Activated CD8-positive, alpha-beta T cell treated with anti-CD3 and anti-CD28 coated beads, Interleukin-2, amount 10 ng/mL, durations not matched to agents 7 days and 5 days (primary cell): ENCODE data around the gene SHB. TPM values are rescaled to one million over a fixed set of nuclear protein-coding genes. Genes with fewer than 3 reads are reported as not detected.

Source experiments
- ATAC-seq: fragments of 150-1000 bp; cut with Tn5 transposase; one replicate; pipeline ENCODE4 v1.10.0; 2021; ENCODE audit warnings: moderate library complexity
- CTCF ChIA-PET: fragments of 350-600 bp; sonication (Branson Sonifier 250); formaldehyde crosslinking; loops from one replicate; lab custom pipeline; 2021; ENCODE audit warnings: antibody characterized with exemption; lab: Charles Lee
- POLR2A ChIA-PET: fragments of 350-600 bp; sonication (Branson Sonifier 250); formaldehyde crosslinking; loops from one replicate; lab custom pipeline; 2021; ENCODE audit warnings: antibody characterized with exemption; lab: Charles Lee
- DNase-seq: peaks from one replicate; pipeline ENCODE4 v3.0.0-alpha.2; 2020
- H3K27ac Mint-ChIP-seq: one replicate; pipeline ENCODE4 v1.8.0; 2021; ENCODE audit warnings: mild to moderate bottlenecking, mixed read lengths
- H3K27me3 Mint-ChIP-seq: one replicate; pipeline ENCODE4 v1.8.0; 2021; ENCODE audit warnings: low read depth, mixed read lengths
- H3K36me3 Mint-ChIP-seq: one replicate; pipeline ENCODE4 v1.8.0; 2021; ENCODE audit warnings: low read depth, mixed read lengths
- H3K4me1 Mint-ChIP-seq: one replicate; pipeline ENCODE4 v1.8.0; 2021; ENCODE audit warnings: low read depth, mixed read lengths
- H3K4me3 Mint-ChIP-seq: one replicate; pipeline ENCODE4 v1.8.0; 2021; ENCODE audit warnings: mild to moderate bottlenecking, mixed read lengths
- H3K9me3 Mint-ChIP-seq: one replicate; pipeline ENCODE4 v1.8.0; 2022; ENCODE audit warnings: mixed read lengths; ENCODE audit not compliant: insufficient read depth
- total RNA-seq, 2 experiments: library from RNA; stranded (reverse); gene quantifications; one replicate each; pipeline ENCODE4 v1.2.3, GENCODE V29; 2021

The SHB gene
- total RNA-seq, 2 experiments from 2014 or later: 0.57 to 0.58 TPM

DNA sequence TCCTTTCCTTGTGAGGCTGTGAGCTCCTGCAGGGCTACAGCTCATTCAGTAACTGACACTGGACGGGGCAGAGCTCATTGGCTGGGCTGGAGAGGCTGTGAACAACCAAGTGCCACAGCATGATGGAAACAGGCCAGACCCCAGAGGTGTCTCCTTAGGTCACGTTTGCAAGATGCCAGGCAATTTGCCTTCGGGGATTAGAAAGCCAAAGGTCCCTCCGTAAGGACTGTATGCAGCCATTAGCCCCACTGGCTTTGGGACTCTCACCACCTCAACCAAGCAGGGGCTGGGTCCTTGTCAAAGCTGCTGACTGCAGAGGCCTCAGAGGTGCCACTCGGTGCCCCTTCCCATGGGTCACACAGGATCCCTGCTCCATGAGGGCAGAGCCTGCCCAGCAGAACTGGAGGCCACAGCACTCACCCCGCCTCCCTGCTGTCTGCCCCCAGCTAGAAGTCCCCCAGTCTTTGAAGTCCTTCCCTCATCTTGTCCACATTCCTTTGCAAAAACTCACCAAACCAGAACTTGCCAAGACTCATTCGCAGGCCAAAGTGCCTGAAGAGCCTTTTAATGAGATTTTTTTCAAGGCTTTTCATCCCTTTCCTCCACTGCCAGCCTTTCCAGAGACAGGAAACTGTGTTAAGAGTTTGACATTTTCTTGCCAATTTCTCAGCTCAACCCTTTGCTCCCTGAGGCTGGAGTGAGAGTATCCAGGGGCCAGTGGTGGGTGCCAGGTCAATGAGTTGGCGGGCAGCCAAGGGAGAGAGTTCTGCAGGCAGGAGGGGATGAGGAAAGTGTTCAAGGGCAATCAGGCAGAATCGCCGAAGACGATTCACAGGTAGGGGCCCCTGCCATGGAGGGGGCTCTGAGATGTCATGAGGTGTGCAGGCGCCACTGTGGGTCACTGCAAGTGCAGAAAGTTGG is 125.4 kb downstream of the SHB start:
- no peak overlapping the region for H3K27ac Mint-ChIP-seq
- no peaks in the 10 kb centered on the region for H3K4me1 Mint-ChIP-seq
- no peaks in the 10 kb centered on the region for H3K9me3 Mint-ChIP-seq
- H3K4me3 Mint-ChIP-seq: no peak overlapping the region
- DNase-seq (no peak), ATAC-seq (no peak)
- no peaks in the 10 kb centered on the region for H3K27me3 Mint-ChIP-seq
- H3K36me3 Mint-ChIP-seq: no peaks in the 10 kb centered on the region
- ChIA-PET CTCF (no interaction called here), POLR2A (no interaction called here)

DNA sequence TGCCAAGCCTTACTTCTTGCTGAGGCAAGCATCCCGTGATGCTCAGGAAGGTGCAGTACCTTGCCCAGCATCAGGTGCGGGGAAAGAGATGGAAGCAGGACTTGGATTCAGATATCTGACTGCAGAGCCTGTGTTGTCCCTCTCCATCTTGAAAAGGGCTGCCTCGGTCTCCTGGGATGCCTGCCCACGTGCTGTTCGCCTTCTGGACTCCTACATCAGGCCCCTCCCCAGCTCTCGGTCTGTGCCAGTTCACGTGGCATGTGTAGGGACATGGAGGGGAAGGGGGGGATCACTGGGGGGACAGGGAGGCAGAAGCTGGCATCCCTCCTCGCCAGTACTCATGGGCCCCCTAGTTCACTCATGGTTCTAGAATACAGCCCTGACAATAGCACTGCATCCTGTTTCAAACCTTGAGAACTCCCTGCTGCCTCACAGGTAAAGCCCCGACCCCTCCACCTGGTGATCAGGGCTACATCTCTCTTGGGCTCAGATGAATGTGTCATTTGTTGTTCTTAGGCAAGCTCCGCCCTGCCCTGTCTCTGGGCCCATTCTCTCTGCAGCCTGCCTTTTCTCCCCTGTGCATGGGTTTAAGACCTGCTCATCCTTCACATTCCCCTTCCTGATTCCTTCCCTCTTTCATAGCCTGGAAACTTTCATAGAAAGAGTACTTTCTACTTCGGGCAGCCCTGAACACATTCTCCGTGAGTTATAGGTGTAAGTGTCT is 126.2 kb downstream of the SHB start:
- no peaks in the 10 kb centered on the region for H3K9me3 Mint-ChIP-seq
- DNase-seq (no peak), ATAC-seq (no peak)
- H3K27ac Mint-ChIP-seq: no peak overlapping the region
- no peaks in the 10 kb centered on the region for H3K36me3 Mint-ChIP-seq
- ChIA-PET CTCF (no interaction called here), POLR2A (no interaction called here)
- no peaks in the 10 kb centered on the region for H3K27me3 Mint-ChIP-seq
- H3K4me3 Mint-ChIP-seq: no peak overlapping the region
- H3K4me1 Mint-ChIP-seq: no peaks in the 10 kb centered on the region

DNA sequence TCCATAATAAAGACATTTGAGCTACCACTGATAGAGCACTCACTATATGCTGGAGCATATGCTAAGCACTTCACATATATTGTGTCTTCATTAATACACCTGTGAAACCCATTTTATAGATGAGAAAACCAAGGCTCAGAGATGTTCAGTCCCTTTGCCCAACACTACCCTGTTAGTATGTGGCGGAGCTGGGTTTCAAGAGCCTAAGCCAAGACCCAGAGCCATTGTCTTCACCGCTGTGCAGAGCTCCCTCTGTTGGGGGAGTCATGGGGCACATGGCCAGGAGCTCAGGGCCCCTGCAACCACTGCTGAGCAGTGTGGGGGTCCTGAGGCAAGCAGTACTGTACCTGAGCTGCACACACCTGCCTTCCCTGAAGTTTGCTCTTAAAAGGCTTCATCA is 127.8 kb downstream of the SHB start:
- CTCF ChIA-PET: interaction anchor here (1.6 kb wide), 1 partner anchor 54 kb away, joined by 3 read pairs; no protein-coding TSS in a partner anchor
- POLR2A ChIA-PET: no interaction called here
- H3K27ac Mint-ChIP-seq: no peak overlapping the region
- no peaks in the 10 kb centered on the region for H3K27me3 Mint-ChIP-seq
- ATAC-seq: no peak
- H3K4me1 Mint-ChIP-seq: no peaks in the 10 kb centered on the region
- H3K9me3 Mint-ChIP-seq: no peaks in the 10 kb centered on the region
- H3K4me3 Mint-ChIP-seq: no peak overlapping the region
- H3K36me3 Mint-ChIP-seq: no peaks in the 10 kb centered on the region
- no peak for DNase-seq

DNA sequence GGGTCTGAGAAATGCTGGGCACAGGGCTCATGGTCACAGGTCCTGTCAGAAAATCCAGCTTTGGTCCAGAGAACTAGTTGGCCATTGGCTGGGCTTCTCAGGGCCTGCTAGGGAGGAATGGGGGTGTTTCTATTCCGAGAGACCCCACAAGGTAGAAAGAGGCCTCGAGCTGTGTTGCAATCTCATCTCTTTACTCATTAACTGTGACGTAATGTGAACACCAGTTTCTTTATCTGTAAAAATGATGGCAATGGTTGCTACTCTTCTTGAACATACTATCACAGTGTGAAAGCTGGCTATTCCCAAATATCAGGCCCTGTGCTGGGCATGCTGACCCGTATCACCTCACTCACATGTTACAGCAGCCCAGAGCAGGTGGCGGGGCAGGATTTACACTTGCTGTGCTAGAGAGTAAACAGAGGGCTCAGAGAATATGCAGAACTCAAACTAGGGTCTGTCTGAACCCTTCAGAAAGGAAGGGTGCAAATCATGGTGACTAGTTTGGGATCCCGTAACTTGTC is 129.4 kb downstream of the SHB start:
- H3K27ac Mint-ChIP-seq: no peak overlapping the region
- no peaks in the 10 kb centered on the region for H3K36me3 Mint-ChIP-seq
- ATAC-seq (no peak), DNase-seq (no peak)
- POLR2A ChIA-PET: no interaction called here
- no peaks in the 10 kb centered on the region for H3K9me3 Mint-ChIP-seq
- no peaks in the 10 kb centered on the region for H3K27me3 Mint-ChIP-seq
- CTCF ChIA-PET: no interaction called here
- H3K4me3 Mint-ChIP-seq: no peak overlapping the region
- H3K4me1 Mint-ChIP-seq: no peaks in the 10 kb centered on the region

DNA sequence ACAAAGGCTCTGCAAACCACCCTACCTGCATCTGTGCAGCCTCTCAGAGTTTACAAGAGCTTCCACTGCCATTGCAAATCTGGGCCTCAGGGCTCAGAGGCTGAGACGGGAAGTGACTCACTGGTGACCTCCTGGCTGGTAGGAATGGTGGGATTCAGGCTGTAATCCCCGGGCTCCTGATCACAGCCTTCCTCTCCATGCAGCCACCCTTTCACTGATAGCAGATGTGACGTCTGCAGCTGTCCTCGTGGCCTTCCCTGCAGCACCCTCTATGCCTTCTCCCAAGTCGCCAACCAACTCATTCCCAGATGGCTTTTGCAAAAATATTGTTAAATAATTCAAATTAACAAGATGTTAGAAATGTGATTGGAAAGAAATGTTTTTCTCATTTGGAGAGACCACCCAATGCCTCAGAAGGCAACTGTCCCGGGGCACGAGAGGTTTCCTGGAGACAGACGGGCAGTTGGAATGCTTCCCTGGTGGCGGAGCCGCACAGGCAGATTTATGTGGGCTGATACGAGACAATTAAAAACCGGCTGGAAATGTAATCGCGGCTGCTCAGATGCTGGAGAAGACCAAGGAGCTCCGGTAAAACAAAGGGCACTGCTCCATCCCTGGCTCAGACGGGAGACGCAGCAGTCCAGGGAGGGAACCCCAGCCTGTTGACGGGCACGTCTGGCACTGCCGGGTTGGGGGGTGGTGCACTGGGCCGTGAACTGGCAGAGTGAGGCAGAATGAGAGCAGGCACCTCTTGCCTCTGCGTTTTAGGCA is 130.7 kb downstream of the SHB start:
- ChIA-PET POLR2A (no interaction called here), CTCF (no interaction called here)
- H3K27ac Mint-ChIP-seq: no peak overlapping the region
- no peak overlapping the region for H3K4me3 Mint-ChIP-seq
- ATAC-seq (no peak), DNase-seq (no peak)
- H3K36me3 Mint-ChIP-seq: no peaks in the 10 kb centered on the region
- no peaks in the 10 kb centered on the region for H3K27me3 Mint-ChIP-seq
- H3K4me1 Mint-ChIP-seq: no peaks in the 10 kb centered on the region
- no peaks in the 10 kb centered on the region for H3K9me3 Mint-ChIP-seq

DNA sequence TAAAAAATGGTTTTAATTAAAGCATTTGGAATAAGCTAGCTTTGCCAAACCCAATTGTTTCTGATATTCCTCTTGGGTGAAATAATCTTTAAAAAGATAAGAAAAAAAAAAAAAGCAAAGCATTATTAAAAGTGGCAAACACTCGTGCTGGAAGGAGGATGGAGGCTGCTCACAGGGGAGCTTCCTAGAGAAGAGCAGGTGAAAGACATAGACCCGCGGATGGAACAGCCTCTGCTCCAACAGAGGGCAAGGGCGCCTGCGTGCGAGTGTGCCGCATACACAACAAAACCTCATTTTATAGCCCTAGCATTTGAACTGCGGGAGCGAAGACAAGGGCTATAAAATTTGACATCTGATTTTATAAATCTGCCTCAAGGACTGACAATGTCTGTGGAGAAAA is 131.7 kb downstream of the SHB start:
- CTCF ChIA-PET: no interaction called here
- no peak overlapping the region for H3K4me3 Mint-ChIP-seq

DNA sequence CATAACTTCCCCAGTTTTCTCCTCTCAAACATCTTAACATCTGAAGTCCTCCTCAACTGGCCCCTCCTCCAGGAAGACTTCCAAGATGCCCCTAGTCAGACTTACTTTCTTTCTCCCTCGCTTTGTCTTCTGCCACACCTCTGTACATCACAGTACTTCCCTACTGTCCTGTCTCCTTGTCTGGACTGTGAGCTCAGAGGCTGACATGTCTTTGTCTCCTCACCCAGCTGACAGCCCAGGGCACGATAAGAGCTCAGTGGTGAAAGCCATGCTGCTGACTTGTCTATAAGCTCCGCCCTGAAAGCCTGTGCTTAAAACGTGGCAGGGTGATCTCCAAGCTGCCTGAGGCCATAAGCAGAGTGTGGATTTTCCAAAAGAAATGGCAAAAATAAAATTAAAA is 132.1 kb downstream of the SHB start:
- ChIA-PET CTCF (no interaction called here), POLR2A (interaction anchor here (0.6 kb wide), 1 partner anchor 457 kb away, joined by 3 read pairs; no protein-coding TSS in a partner anchor)
- H3K4me3 Mint-ChIP-seq: no peak overlapping the region
- DNase-seq: no peak
- H3K27ac Mint-ChIP-seq: no peak overlapping the region
- H3K4me1 Mint-ChIP-seq: no peaks in the 10 kb centered on the region
- ATAC-seq: no peak
- H3K9me3 Mint-ChIP-seq: no peaks in the 10 kb centered on the region
- no peaks in the 10 kb centered on the region for H3K36me3 Mint-ChIP-seq
- H3K27me3 Mint-ChIP-seq: peaks cover 3% of the 10 kb centered on the region

More for the DNA sequence above, 131.7 kb downstream of the SHB start:
- no peak for ATAC-seq
- POLR2A ChIA-PET: no interaction called here
- Mint-ChIP-seq H3K4me1 (no peaks in the 10 kb centered on the region), H3K27me3 (peaks cover under 1% of the 10 kb centered on the region), H3K9me3 (no peaks in the 10 kb centered on the region), H3K36me3 (no peaks in the 10 kb centered on the region), H3K27ac (no peak overlapping the region)
- no peak for DNase-seq

DNA sequence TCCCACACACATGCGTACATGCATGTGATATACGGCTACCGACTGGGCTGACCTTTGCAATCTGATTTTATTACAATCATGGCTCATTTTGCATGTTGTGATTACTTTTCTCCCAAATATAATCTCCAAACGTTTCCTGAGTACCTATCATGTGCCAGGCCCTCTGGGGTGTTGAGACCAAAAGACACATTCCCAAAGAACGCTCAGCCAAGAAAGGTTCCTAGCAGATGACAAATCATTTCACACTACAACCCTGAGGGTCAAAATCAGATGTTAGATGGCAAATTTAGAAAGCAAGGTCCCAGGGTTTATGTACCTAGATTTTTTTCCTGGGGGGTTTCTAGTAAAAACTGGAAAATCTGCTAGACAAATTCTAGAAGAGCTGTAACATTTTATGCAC is 132.7 kb downstream of the SHB start:
- Mint-ChIP-seq H3K4me3 (no peak overlapping the region), H3K27me3 (peaks cover 3% of the 10 kb centered on the region), H3K36me3 (no peaks in the 10 kb centered on the region), H3K9me3 (no peaks in the 10 kb centered on the region), H3K27ac (no peak overlapping the region), H3K4me1 (no peaks in the 10 kb centered on the region)
- POLR2A ChIA-PET: interaction anchor here (0.6 kb wide), 1 partner anchor 458 kb away, joined by 3 read pairs; no protein-coding TSS in a partner anchor
- CTCF ChIA-PET: no interaction called here
- no peak for ATAC-seq
- DNase-seq: no peak

DNA sequence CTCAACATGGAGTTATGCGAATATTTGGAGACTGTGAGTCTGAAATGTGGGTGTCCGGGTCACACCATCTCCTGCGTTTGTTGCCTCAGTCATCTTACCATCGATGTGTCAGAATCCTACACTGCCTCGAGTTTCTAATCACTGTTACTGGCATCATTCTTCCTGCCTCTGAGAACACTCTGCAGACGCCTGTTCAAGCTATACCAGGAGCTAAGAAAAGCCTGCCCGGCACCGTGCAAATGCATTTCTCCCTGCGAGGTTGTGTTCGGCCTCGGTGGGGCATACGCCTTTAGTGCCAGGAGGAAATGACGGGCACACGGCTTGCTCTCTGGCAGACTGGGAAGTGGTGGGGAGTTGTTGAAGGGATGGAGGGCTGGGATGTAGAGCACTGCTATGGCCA is 133.9 kb downstream of the SHB start:
- CTCF ChIA-PET: interaction anchor here (1.9 kb wide), 1 partner anchor 21 kb away, joined by 5 read pairs; no protein-coding TSS in a partner anchor
- no peak overlapping the region for H3K4me3 Mint-ChIP-seq
- peaks cover 3% of the 10 kb centered on the region for H3K27me3 Mint-ChIP-seq
- POLR2A ChIA-PET: no interaction called here
- H3K4me1 Mint-ChIP-seq: no peaks in the 10 kb centered on the region
- DNase-seq: no peak
- H3K36me3 Mint-ChIP-seq: no peaks in the 10 kb centered on the region
- no peak overlapping the region for H3K27ac Mint-ChIP-seq
- no peak for ATAC-seq
- no peaks in the 10 kb centered on the region for H3K9me3 Mint-ChIP-seq

DNA sequence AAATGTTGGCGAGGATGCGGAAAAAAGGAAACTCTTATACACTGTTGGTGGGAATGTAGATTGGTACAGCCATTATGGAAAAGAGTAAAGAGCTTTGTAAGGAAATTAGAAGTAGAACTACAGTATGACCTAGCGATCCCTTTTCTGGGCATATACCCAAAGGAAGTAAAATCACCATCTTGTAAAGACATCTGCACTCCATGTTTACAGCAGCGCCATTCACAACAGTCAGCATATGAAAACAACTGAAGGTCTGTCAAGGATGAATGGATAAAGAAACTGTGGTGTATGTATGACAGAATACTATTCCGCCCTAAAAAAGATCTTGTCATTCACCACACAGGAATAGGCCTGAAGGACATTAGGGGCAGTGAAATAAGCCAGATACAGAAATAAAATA is 137.4 kb downstream of the SHB start:
- Mint-ChIP-seq H3K36me3 (no peaks in the 10 kb centered on the region), H3K9me3 (no peaks in the 10 kb centered on the region), H3K27ac (no peak overlapping the region), H3K27me3 (peaks cover 3% of the 10 kb centered on the region), H3K4me1 (no peaks in the 10 kb centered on the region), H3K4me3 (no peak overlapping the region)
- DNase-seq (no peak), ATAC-seq (no peak)
- ChIA-PET POLR2A (no interaction called here), CTCF (no interaction called here)

DNA sequence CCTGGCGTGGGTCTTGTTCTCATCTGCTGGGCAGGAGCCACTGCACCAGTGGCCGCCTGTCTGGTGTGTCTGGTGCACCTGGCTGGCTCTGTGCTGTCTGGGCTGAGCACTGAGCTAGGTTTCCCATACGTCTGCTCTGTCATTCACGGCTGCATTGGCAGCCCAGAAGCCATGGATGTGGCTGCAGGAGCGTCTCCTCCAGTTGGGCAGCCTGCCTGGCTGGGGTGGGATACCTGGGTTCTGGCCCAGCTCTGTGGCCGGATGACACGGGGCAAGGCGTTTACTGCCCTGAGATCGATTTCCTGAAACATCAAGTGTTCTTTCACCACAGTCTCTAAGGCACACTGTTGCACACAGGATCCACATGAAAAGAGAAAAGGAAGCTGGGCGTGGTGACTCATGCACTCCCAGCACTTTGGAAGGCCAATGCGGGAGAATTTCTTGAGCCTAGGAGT is 139.6 kb downstream of the SHB start:
- ChIA-PET CTCF (no interaction called here), POLR2A (no interaction called here)
- H3K4me3 Mint-ChIP-seq: no peak overlapping the region
- no peaks in the 10 kb centered on the region for H3K9me3 Mint-ChIP-seq
- peaks cover 4% of the 10 kb centered on the region for H3K4me1 Mint-ChIP-seq
- peaks cover 3% of the 10 kb centered on the region for H3K27me3 Mint-ChIP-seq
- H3K36me3 Mint-ChIP-seq: no peaks in the 10 kb centered on the region
- H3K27ac Mint-ChIP-seq: no peak overlapping the region
- DNase-seq: no peak
- ATAC-seq: no peak
